Small intestine (tissue), 16 donors: ENCODE results near the gene FAM228B. TPM values are rescaled to one million over a fixed set of nuclear protein-coding genes. Genes with fewer than 3 reads are reported as not detected.

Source experiments
- DNase-seq, 2 donors: peaks; one replicate each; pipeline versions ENCODE4 v3.0.0 to v3.0.0-alpha.2; 2013
- FAIRE-seq: peaks from 2 replicates; lab custom pipeline; 2012; peaks lifted over from hg19 to GRCh38; lab: Jason Lieb, UNC
- H3K27ac ChIP-seq, 3 donors: one replicate each; pipeline ENCODE4 v1.5.1; 2013; ENCODE audit warnings: low read length in 2 of 3, mild to moderate bottlenecking in 2 of 3, control low read depth in 1 of 3, inconsistent platforms in 1 of 3, low read depth in 1 of 3, moderate library complexity in 1 of 3
- H3K27me3 ChIP-seq, 3 donors: one replicate each; pipeline ENCODE4 v1.6.1; 2013; ENCODE audit warnings: low read length in 3 of 3, inconsistent platforms in 1 of 3; ENCODE audit not compliant: control insufficient read depth in 3 of 3, insufficient read depth in 3 of 3
- H3K36me3 ChIP-seq, 3 donors: one replicate each; pipeline ENCODE4 v1.6.1; 2013; ENCODE audit warnings: low read length in 3 of 3, inconsistent platforms in 1 of 3, low read depth in 1 of 3, mild to moderate bottlenecking in 1 of 3, moderate library complexity in 1 of 3; ENCODE audit not compliant: control insufficient read depth in 3 of 3, insufficient read depth in 2 of 3
- H3K4me1 ChIP-seq, 3 donors: one replicate each; pipeline ENCODE4 v1.6.1; 2013; ENCODE audit warnings: low read length in 2 of 3, inconsistent platforms in 1 of 3, low read depth in 1 of 3, mild to moderate bottlenecking in 1 of 3, moderate library complexity in 1 of 3; ENCODE audit not compliant: control insufficient read depth in 3 of 3, insufficient read depth in 2 of 3
- H3K4me3 ChIP-seq, 3 donors: one replicate each; pipeline ENCODE4 v1.5.1; 2013; ENCODE audit warnings: low read length in 3 of 3, control low read depth in 1 of 3, inconsistent platforms in 1 of 3, low read depth in 1 of 3, mild to moderate bottlenecking in 1 of 3, moderate library complexity in 1 of 3
- H3K9me3 ChIP-seq, 2 donors: one replicate each; pipeline ENCODE4 v1.6.1; 2013; ENCODE audit warnings: low read depth in 1 of 2, low read length in 1 of 2; ENCODE audit not compliant: control insufficient read depth in 2 of 2, insufficient read depth in 1 of 2
- WGBS, 3 donors: extraction: QIAGEN DNeasy Blood & Tissue Kit; methylation state at CpG; one replicate each; pipeline ENCODE4 v1.1.7; 2013; 5-methylcytosine and 5-hydroxymethylcytosine counted together
- long read RNA-seq, 10 donors: transcript quantifications; one replicate each; lab custom pipeline, GENCODE V29; 2026
- polyA plus RNA-seq, 4 donors: library from polyadenylated mRNA; stranded (reverse) in 3 of 4; unstranded in 1 of 4; fragments of 200-250 nt in 3 of 4; fragments of 120-200 nt in 1 of 4; gene quantifications; one replicate each; pipeline versions ENCODE4 v1.2.1 to v1.2.3, GENCODE V29; 2013
- donor health status: healthy with polysubstance abuse.
- donor health status: control.
- donor health status: control.
- donor health status: Bipolar disorder and iron deficiency.
- donor health status: healthy.

The FAM228B gene
- polyA plus RNA-seq: 1 to 10 TPM; 2.9 to 8.4 (median 3.9) TPM
- long read RNA-seq, donor 1: 0 reads
- long read RNA-seq, donor 2: 0 reads
- long read RNA-seq, donor 3: 0 reads
- long read RNA-seq, donor 4: 0 reads
- long read RNA-seq, donor 5, partial matches to known transcripts: 5 of 5 reads
- long read RNA-seq, donor 5, other reads (novel, unspliced or antisense): 0 of 5 reads
- long read RNA-seq, donor 6: 0 reads
- long read RNA-seq, donor 7: 0 reads
- long read RNA-seq, donor 8: 0 reads
- long read RNA-seq, donor 9: 0 reads
- long read RNA-seq, donor 10, partial matches to known transcripts: 32 of 43 reads
- long read RNA-seq, donor 10, other reads (novel, unspliced or antisense): 11 of 43 reads

DNA sequence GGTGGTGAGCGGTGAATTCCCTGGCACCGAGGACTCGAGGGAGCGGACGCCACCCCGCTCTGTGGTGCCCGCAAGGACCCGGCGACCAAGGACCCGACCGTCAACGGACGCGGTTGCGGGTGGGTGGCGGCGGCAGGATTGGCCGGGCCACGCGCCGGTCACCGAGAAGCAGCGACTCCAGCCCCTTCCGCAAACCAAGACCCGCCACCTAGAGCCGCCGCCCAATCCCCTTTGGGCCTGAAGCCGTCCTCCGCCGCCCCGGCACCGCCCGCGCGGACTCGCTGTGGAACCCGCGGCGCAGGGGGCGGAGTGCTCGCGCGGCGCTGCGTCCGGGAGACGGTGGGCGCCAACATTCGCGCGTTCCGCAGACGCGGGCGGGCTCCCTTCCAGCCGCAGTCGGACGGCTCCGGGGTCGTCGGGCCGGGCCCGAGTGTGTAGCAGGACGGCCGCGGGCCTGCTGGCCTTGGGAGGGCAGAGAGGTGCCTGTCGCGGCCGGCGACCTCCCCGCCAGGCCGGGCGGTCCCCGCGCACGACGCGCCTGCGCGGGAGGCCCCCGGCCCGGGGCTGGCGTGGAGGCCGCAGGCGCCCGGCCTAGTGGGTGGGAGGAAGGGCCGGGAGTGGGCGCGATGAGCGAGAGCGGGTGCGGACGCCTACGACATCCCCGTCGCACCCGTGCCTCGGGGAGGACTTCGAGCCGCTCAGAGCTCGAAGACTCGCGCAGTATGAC is at the start of gene FAM228B, which contains the start of gene PFN4:
Gene FAM228B, plus strand, starts transcription at position 275 of the 727 bp plus-strand sequence. CDS start 893 bp downstream, outside the sequence.
Gene PFN4, minus strand, starts transcription at position 140 of the 727 bp plus-strand sequence. CDS start 799 bp downstream, outside the sequence.
- peaks cover 0 to 5% (median 0%) of the 10 kb centered on the region in 3 donors for H3K4me1 ChIP-seq
- DNase-seq (peak; percentile 79 to 92), FAIRE-seq (no peak)
- no peaks in the 10 kb centered on the region for H3K27me3 ChIP-seq
- 0 to 1% (median 0%) methylated on average over 66 to 103 of the region's 103 CpGs for WGBS, 3 donors
- no peaks in the 10 kb centered on the region for H3K36me3 ChIP-seq
- peak within 1 kb of the TSS; percentile 72 to 89 (median 75) for H3K27ac ChIP-seq
- H3K9me3 ChIP-seq: no peaks in the 10 kb centered on the region
- H3K4me3 ChIP-seq: peak within 1 kb of the TSS; percentile 52 to 91 (median 81)

- Histone ChIP-seq H3K9me3 (no peaks in the 10 kb centered on the region), H3K27me3 (no peaks in the 10 kb centered on the region), H3K4me1 (peaks cover 0 to 16% (median 0%) of the 10 kb centered on the region in 3 donors), H3K36me3 (peaks cover 4 to 24% (median 15%) of the 10 kb centered on the region in 3 donors), H3K4me3 (no peak overlapping the region), H3K27ac (no peak overlapping the region)
- DNase-seq (no peak), FAIRE-seq (no peak)
- WGBS, 3 donors: 83 to 89% (median 86%) methylated on average over 6 of the region's 6 CpGs
These were observed 49.5 kb upstream of the FAM228B start for GRCh38 chr2:24073816-24074215.

DNA sequence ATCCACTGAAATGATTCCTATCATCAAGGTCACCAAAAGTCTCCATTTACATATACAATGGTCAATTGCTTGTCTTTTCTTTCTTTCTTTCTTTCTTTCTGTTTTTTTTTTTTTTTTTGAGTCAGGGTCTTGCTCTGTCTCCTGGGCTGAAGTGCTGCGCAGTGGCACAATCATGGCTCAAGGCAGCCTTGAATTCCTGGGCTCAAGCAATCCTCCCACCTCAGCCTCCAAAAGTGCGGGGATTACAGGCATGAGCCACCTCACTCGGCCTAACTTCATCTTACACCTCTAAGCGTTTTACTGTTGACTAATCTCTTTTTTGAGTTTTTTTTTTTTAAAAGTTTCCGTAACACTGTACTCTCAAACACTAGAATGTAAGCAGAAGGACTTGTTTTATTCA is 48.0 kb upstream of the FAM228B start:
- DNase-seq (no peak), FAIRE-seq (no peak)
- Histone ChIP-seq H3K27me3 (no peaks in the 10 kb centered on the region), H3K4me1 (peaks cover 0 to 18% (median 0%) of the 10 kb centered on the region in 3 donors), H3K36me3 (peaks cover 3 to 18% (median 12%) of the 10 kb centered on the region in 3 donors), H3K4me3 (peak overlapping the region in 2 of 3 donors; percentile 74 to 77), H3K9me3 (no peaks in the 10 kb centered on the region), H3K27ac (peak overlapping the region in 2 of 3 donors; percentile 33 to 99)
- WGBS, 3 donors: 53 to 62% (median 60%) methylated on average over 5 of the region's 5 CpGs

DNA sequence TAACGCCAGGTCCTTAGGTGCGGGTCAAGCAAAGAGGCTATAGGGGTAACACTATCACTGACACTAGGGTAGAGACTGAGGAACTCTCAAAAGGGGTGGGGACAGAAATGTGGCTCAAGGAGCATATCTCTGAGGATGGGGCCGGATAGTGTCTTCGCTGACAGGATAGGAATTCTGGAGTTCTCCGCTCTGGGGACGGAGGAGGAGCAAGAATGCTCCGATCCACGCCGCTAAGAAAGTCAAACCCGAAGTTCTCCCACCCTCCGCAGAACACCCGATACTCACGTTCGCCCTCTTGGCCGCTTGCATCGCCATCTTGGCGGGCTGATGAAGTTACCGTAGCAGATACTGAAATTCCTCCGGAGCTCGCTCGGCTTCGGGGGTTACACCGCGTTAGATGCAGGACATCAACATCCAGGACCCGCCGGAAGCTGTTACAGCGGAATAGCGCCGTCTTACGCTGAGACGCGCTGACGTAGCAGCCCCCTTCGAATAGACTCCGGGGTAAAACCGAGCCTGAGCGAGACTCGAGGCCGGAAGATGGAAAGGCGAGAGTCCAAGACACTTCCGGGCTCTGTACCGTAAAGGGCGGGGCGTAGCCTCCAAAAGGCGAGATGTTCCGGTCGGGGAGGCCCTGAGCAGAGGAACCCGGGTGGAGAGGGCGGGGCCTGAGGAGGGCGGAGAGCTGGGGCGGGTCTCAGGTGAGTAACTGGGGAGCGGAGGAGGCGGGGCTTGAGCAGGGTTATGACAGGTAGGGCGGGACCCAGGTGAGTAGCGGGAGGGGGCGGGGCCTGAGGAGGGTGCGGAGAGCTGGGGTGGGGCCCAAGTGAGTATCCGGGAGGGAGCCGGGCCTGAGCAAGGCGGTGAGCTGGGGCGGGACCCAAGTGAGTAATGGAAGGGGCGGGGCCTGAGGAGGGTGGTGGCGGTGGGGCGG is 47.1 kb upstream of the FAM228B start, which contains the start of gene SF3B6:
Gene SF3B6, minus strand, starts transcription at position 412 of the 934 bp plus-strand sequence. Its CDS starts 97 bp downstream, at position 315.
- Histone ChIP-seq H3K4me1 (peaks cover 0 to 18% (median 0%) of the 10 kb centered on the region in 3 donors), H3K36me3 (peaks cover 0 to 20% (median 12%) of the 10 kb centered on the region in 3 donors), H3K4me3 (peak within 1 kb of the TSS; percentile 70 to 78 (median 74)), H3K27ac (peak within 1 kb of the TSS; percentile 92 to 100 (median 99)), H3K9me3 (no peaks in the 10 kb centered on the region), H3K27me3 (no peaks in the 10 kb centered on the region)
- DNase-seq: peak; percentile 100
- 0 to 1% (median 1%) methylated on average over 54 to 64 of the region's 64 CpGs for WGBS, 3 donors
- no peak for FAIRE-seq

DNA sequence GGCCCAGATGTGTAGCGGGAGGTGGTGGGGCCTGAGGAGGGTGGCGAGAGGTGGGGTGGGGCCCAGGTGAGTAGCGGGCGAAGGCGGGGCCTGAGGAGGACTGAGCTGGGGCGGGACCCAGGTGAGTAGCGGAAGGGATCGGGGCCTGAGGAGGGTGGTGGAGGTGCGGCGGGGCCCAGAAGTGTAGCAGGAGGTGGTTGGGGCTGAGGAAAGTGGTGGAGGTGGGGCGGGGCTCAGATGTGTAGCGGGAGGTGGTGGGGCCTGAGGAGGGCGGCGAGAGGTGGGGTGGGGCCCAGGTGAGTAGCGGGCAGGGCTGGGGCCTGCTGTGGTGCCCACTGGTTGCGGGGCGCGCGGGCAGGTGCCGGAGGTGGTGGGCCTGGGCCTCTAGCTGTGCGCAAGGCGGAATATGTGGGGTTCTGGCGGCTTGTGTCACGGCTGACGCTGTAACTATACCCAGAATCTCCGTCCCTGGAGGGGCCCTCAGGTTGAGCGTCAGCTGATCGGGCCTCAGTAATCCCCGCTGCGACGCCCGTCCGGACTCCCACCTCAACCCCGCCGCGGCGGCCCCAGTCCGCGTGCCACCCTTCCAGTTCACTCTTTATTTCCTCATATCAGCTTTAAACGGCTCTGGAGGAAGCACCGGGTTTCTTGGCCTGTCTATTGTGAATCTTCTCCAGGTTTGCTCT is 46.3 kb upstream of the FAM228B start:
- DNase-seq: peak in 1 of 2 donors; percentile 87
- 0 to 2% (median 0%) methylated on average over 32 to 41 of the region's 41 CpGs for WGBS, 3 donors
- FAIRE-seq: no peak

GRCh38 chr2:24077535-24077877 is 45.8 kb upstream of the FAM228B start:
- H3K9me3 ChIP-seq: no peaks in the 10 kb centered on the region
- peaks cover under 1 to 19% (median 6%) of the 10 kb centered on the region in 3 donors for H3K36me3 ChIP-seq
- DNase-seq (peak in 1 of 2 donors; percentile 48), FAIRE-seq (no peak)
- H3K27me3 ChIP-seq: no peaks in the 10 kb centered on the region
- peaks cover 0 to 18% (median 2%) of the 10 kb centered on the region in 3 donors for H3K4me1 ChIP-seq
- H3K27ac ChIP-seq: peak overlapping the region; percentile 92 to 100 (median 99)
- WGBS, 3 donors: 4 to 10% (median 5%) methylated on average over 9 of the region's 9 CpGs
- peak overlapping the region; percentile 70 to 78 (median 74) for H3K4me3 ChIP-seq

More for the DNA sequence above, 46.3 kb upstream of the FAM228B start:
- peaks cover 0 to 20% (median 8%) of the 10 kb centered on the region in 3 donors for H3K36me3 ChIP-seq
- H3K9me3 ChIP-seq: no peaks in the 10 kb centered on the region
- peaks cover 0 to 18% (median under 1%) of the 10 kb centered on the region in 3 donors for H3K4me1 ChIP-seq
- H3K27ac ChIP-seq: peak overlapping the region; percentile 92 to 100 (median 99)
- H3K27me3 ChIP-seq: no peaks in the 10 kb centered on the region
- H3K4me3 ChIP-seq: peak overlapping the region; percentile 70 to 78 (median 74)

DNA sequence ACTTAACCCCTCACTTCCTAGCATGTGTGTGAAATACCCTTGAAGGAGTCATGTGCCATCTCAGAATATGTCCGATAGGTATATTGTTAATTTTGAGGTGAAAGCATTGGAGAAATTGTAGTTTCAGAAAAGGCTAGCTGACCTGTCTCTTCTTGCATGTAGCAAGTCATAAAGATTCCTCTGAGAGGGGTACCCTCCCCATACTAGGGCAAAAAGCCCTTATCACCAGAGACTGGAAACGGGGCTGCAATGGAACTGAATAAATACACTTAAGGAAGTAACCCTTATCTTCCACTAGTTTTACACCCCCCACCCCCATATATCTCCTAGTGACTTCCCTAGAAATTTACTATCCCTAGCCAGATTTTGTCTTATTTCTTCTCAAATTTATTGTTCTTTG is 45.4 kb upstream of the FAM228B start:
- 22 to 49% (median 37%) methylated on average over 2 of the region's 2 CpGs for WGBS, 3 donors
- Histone ChIP-seq H3K4me3 (peak overlapping the region in 2 of 3 donors; percentile 74 to 78), H3K27ac (peak overlapping the region; percentile 92 to 100 (median 99)), H3K9me3 (no peaks in the 10 kb centered on the region), H3K36me3 (peaks cover 2 to 21% (median 3%) of the 10 kb centered on the region in 3 donors), H3K4me1 (peaks cover under 1 to 21% (median 2%) of the 10 kb centered on the region in 3 donors), H3K27me3 (no peaks in the 10 kb centered on the region)
- FAIRE-seq (no peak), DNase-seq (peak in 1 of 2 donors; percentile 25)
